T-helper 1 cell (primary cell): Measurements from ENCODE around the gene ALOX12B.
"Not testable (repeated sequence)": the region's sequence is repeated elsewhere in the genome, so short reads cannot be mapped to it uniquely, and the experiment has no call there.

Experiments
- DNase-seq, 5 donors: peaks; one replicate each; pipeline ENCODE4 v3.0.0-alpha.2; 2012 to 2020

ALOX12B gene

GRCh38 chr17:8118769-8119580, 31.5 kb upstream of the ALOX12B start:
- peak; percentile 64 to 83 (median 80) for DNase-seq

- no peak for DNase-seq
These were observed 30.7 kb upstream of the ALOX12B start, which contains the start of gene ALOXE3 for GRCh38 chr17:8117980-8118768. TSS of gene ALOXE3 (minus strand) at chr17:8118514. CDS start at chr17:8117990, 524 bp downstream.

- no peak for DNase-seq
These were observed 30.0 kb upstream of the ALOX12B start for GRCh38 chr17:8117367-8117979.

- DNase-seq: no peak
These were observed 29.3 kb upstream of the ALOX12B start for GRCh38 chr17:8116776-8117175.

GRCh38 chr17:8110907-8111306, 23.4 kb upstream of the ALOX12B start:
- DNase-seq: no peak

- no peak for DNase-seq
These were observed 22.9 kb upstream of the ALOX12B start for GRCh38 chr17:8110456-8110804.

- DNase-seq: peak; percentile 67 to 79 (median 76)
These were observed 22.3 kb upstream of the ALOX12B start for GRCh38 chr17:8109661-8110455.

- no peak for DNase-seq
These were observed 21.6 kb upstream of the ALOX12B start for GRCh38 chr17:8108972-8109660.

GRCh38 chr17:8106980-8107379, 19.5 kb upstream of the ALOX12B start:
- not testable (repeated sequence) for DNase-seq

GRCh38 chr17:8105957-8106398, 18.5 kb upstream of the ALOX12B start:
- DNase-seq: peak in 1 of 5 donors; percentile 16

- DNase-seq: no peak
These were observed 17.4 kb upstream of the ALOX12B start for GRCh38 chr17:8104911-8105310.

- no peak for DNase-seq
These were observed 16.0 kb upstream of the ALOX12B start for GRCh38 chr17:8103549-8103948.

GRCh38 chr17:8101721-8102120, 14.2 kb upstream of the ALOX12B start:
- DNase-seq: no peak

GRCh38 chr17:8100763-8101162, 13.2 kb upstream of the ALOX12B start:
- DNase-seq: no peak

GRCh38 chr17:8100111-8100510, 12.6 kb upstream of the ALOX12B start:
- DNase-seq: no peak

- DNase-seq: no peak
These were observed 9.0 kb upstream of the ALOX12B start for GRCh38 chr17:8096541-8096940.

- no peak for DNase-seq
These were observed 7.8 kb upstream of the ALOX12B start for GRCh38 chr17:8095361-8095760.

GRCh38 chr17:8091033-8091687, 3.6 kb upstream of the ALOX12B start:
- no peak for DNase-seq

GRCh38 chr17:8089728-8090127, 2.2 kb upstream of the ALOX12B start:
- no peak for DNase-seq

GRCh38 chr17:8087952-8088230, 375 bp upstream of the ALOX12B start:
- DNase-seq: no peak

- no peak for DNase-seq
These were observed 3.3 kb downstream of the ALOX12B start for GRCh38 chr17:8084250-8084649.

GRCh38 chr17:8082292-8082691, 5.2 kb downstream of the ALOX12B start:
- no peak for DNase-seq
